ENCODE results near the gene ERGIC1. TPM values are rescaled to one million over a fixed set of nuclear protein-coding genes. Genes with fewer than 3 reads are reported as not detected.

The ERGIC1 gene
- total and polyA plus RNA-seq, 2 of the 13 experiments (the other 11 are each of a cell fraction or from before 2014, with no cell fraction given) = 78.5 to 184 TPM

DNA sequence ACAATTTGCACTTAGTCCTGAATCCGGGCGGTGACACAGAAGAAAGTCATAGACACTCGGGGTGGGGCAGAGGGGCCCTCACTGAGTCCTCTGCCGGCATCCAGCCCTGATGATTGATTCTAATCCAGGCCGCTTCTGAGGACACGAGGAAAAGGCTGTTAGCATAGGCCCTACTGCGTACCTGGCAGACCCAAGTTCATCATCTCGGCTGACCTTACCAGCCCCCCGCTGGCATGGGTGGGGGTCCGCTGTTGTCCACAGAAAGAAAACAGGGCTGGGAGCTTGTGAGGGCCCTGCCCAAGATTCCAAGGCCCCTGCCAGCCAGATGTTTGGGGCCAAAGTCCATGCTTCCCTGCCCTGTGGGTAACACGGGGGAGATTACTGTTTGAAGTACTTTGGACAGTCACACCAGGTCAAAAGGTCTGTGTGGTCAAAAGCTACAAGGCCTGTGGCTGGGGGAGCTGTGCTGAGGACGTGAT is 24.5 kb downstream of the ERGIC1 start (continued):
- TF ChIP-seq ZNF264 (CRISPR knock-in tag; IDR thresholded peaks at IDR 0.05) = peak; percentile 70
- TF ChIP-seq ZNF331 (CRISPR knock-in tag; IDR thresholded peaks at IDR 0.05) = peak; percentile 67; the same call in 1 of the 2 replicates
- TF ChIP-seq, protein P1, sequence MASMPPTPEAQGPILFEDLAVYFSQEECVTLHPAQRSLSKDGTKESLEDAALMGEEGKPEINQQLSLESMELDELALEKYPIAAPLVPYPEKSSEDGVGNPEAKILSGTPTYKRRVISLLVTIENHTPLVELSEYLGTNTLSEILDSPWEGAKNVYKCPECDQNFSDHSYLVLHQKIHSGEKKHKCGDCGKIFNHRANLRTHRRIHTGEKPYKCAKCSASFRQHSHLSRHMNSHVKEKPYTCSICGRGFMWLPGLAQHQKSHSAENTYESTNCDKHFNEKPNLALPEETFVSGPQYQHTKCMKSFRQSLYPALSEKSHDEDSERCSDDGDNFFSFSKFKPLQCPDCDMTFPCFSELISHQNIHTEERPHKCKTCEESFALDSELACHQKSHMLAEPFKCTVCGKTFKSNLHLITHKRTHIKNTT (CRISPR knock-in tag; IDR thresholded peaks at IDR 0.05) = no peak
- TF ChIP-seq, protein P2, sequence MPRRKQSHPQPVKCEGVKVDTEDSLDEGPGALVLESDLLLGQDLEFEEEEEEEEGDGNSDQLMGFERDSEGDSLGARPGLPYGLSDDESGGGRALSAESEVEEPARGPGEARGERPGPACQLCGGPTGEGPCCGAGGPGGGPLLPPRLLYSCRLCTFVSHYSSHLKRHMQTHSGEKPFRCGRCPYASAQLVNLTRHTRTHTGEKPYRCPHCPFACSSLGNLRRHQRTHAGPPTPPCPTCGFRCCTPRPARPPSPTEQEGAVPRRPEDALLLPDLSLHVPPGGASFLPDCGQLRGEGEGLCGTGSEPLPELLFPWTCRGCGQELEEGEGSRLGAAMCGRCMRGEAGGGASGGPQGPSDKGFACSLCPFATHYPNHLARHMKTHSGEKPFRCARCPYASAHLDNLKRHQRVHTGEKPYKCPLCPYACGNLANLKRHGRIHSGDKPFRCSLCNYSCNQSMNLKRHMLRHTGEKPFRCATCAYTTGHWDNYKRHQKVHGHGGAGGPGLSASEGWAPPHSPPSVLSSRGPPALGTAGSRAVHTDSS (CRISPR knock-in tag; conservative IDR thresholded peaks at IDR 0.05) = no peak
- no peak for TF ChIP-seq NONO (IDR thresholded peaks at IDR 0.05)
- peak; percentile 87 for TF ChIP-seq NONO (CRISPR knock-in tag; conservative IDR thresholded peaks at IDR 0.05)
- TF ChIP-seq TRIM24 (CRISPR knock-in tag; IDR thresholded peaks at IDR 0.05) = peak; percentile 19; the same call in 1 of the 2 replicates
- TF ChIP-seq, protein P3, sequence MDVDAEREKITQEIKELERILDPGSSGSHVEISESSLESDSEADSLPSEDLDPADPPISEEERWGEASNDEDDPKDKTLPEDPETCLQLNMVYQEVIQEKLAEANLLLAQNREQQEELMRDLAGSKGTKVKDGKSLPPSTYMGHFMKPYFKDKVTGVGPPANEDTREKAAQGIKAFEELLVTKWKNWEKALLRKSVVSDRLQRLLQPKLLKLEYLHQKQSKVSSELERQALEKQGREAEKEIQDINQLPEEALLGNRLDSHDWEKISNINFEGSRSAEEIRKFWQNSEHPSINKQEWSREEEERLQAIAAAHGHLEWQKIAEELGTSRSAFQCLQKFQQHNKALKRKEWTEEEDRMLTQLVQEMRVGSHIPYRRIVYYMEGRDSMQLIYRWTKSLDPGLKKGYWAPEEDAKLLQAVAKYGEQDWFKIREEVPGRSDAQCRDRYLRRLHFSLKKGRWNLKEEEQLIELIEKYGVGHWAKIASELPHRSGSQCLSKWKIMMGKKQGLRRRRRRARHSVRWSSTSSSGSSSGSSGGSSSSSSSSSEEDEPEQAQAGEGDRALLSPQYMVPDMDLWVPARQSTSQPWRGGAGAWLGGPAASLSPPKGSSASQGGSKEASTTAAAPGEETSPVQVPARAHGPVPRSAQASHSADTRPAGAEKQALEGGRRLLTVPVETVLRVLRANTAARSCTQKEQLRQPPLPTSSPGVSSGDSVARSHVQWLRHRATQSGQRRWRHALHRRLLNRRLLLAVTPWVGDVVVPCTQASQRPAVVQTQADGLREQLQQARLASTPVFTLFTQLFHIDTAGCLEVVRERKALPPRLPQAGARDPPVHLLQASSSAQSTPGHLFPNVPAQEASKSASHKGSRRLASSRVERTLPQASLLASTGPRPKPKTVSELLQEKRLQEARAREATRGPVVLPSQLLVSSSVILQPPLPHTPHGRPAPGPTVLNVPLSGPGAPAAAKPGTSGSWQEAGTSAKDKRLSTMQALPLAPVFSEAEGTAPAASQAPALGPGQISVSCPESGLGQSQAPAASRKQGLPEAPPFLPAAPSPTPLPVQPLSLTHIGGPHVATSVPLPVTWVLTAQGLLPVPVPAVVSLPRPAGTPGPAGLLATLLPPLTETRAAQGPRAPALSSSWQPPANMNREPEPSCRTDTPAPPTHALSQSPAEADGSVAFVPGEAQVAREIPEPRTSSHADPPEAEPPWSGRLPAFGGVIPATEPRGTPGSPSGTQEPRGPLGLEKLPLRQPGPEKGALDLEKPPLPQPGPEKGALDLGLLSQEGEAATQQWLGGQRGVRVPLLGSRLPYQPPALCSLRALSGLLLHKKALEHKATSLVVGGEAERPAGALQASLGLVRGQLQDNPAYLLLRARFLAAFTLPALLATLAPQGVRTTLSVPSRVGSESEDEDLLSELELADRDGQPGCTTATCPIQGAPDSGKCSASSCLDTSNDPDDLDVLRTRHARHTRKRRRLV (CRISPR knock-in tag; IDR thresholded peaks at IDR 0.05) = peak; percentile 42; the same call in 1 of the 2 replicates
- TF ChIP-seq, protein P4, sequence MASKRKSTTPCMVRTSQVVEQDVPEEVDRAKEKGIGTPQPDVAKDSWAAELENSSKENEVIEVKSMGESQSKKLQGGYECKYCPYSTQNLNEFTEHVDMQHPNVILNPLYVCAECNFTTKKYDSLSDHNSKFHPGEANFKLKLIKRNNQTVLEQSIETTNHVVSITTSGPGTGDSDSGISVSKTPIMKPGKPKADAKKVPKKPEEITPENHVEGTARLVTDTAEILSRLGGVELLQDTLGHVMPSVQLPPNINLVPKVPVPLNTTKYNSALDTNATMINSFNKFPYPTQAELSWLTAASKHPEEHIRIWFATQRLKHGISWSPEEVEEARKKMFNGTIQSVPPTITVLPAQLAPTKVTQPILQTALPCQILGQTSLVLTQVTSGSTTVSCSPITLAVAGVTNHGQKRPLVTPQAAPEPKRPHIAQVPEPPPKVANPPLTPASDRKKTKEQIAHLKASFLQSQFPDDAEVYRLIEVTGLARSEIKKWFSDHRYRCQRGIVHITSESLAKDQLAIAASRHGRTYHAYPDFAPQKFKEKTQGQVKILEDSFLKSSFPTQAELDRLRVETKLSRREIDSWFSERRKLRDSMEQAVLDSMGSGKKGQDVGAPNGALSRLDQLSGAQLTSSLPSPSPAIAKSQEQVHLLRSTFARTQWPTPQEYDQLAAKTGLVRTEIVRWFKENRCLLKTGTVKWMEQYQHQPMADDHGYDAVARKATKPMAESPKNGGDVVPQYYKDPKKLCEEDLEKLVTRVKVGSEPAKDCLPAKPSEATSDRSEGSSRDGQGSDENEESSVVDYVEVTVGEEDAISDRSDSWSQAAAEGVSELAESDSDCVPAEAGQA (IDR thresholded peaks at IDR 0.05; ENCODE audit: low read depth) = peak; percentile 62; the same call in 1 of the 2 replicates
- TF ChIP-seq, protein P4 (CRISPR knock-in tag; IDR thresholded peaks at IDR 0.05; ENCODE audit: borderline replicate concordance) = 0 out of 2 replicates have a peak, but pooled peaks have one; percentile 54
- TF ChIP-seq XBP1 (CRISPR knock-in tag; IDR thresholded peaks at IDR 0.05) = no peak
- TF ChIP-seq, protein P5, sequence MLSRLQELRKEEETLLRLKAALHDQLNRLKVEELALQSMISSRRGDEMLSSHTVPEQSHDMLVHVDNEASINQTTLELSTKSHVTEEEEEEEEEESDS (CRISPR knock-in tag; IDR thresholded peaks at IDR 0.05; ENCODE audit: borderline replicate concordance) = 0 out of 2 replicates have a peak, but pooled peaks have one; percentile 52
- TF ChIP-seq, protein P6, sequence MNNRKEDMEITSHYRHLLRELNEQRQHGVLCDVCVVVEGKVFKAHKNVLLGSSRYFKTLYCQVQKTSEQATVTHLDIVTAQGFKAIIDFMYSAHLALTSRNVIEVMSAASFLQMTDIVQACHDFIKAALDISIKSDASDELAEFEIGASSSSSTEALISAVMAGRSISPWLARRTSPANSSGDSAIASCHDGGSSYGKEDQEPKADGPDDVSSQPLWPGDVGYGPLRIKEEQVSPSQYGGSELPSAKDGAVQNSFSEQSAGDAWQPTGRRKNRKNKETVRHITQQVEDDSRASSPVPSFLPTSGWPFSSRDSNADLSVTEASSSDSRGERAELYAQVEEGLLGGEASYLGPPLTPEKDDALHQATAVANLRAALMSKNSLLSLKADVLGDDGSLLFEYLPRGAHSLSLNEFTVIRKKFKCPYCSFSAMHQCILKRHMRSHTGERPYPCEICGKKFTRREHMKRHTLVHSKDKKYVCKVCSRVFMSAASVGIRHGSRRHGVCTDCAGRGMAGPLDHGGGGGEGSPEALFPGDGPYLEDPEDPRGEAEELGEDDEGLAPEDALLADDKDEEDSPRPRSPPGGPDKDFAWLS (CRISPR knock-in tag; IDR thresholded peaks at IDR 0.05; ENCODE audit: borderline replicate concordance) = no peak
- TF ChIP-seq SMAD3 (CRISPR knock-in tag; IDR thresholded peaks at IDR 0.05) = peak; percentile 80
